ENCODE data around the gene CASS4. TPM values are rescaled to one million over a fixed set of nuclear protein-coding genes. Genes with fewer than 3 reads are reported as not detected.

The CASS4 gene
- polyA plus RNA-seq, 1 donor from 2014 or later = 0.56 TPM

DNA sequence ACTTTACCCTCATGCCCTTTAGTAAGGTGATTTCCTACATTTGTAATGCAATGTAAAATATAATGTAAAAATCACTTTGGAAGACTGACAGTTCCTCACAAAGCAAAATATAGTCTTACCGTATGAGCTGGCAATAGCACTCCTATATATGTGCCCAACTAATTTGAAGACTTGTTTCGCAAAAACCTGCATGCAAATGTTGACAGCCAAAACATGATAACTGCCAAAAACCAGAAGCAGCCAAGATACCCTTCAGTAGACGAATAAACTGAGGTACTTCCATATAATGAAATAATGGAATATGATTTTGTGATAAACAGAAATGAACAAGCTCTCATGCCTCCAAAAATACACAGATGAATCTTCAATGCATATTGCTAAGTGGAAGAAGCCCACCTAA, 33.7 kb upstream of the CASS4 start (continued):
- TF ChIP-seq MXI1 (conservative IDR thresholded peaks at IDR 0.05; ENCODE audit: poor library complexity, severe bottlenecking) (no peak), EZH2 (IDR thresholded peaks at IDR 0.05; ENCODE audit: borderline replicate concordance, insufficient read depth, low read length, poor library complexity, severe bottlenecking) (no peak)

DNA sequence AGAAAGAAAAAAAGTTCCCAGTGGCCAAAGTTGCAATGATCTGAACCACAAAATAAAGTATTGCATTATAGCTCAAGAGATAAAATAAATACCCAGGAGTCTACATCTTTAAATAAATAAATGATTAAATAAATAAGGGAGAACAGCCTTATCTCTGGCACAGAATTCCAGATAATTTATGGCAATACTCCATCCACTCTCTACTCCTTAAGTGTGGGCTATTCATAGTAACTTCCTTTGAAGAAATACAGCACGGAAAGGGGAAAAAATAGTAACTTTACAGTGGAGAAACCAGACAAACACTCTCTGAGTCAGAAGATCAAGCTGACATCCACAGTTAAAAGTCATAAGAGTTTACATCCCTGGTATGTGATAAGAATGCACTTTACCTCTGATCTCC, 31.7 kb upstream of the CASS4 start:
- no peaks in the 10 kb centered on the region for H3K27me3 ChIP-seq (ENCODE audit: insufficient read depth, low read depth, low read length)
- no peak overlapping the region for H3K4me2 ChIP-seq (ENCODE audit: low read length)
- H4K20me1 ChIP-seq (ENCODE audit: insufficient read depth) = no peaks in the 10 kb centered on the region
- no peak for TF ChIP-seq EZH2 (IDR thresholded peaks at IDR 0.05; ENCODE audit: borderline replicate concordance, insufficient read depth, low read length, poor library complexity, severe bottlenecking)
- TF ChIP-seq TAF1 (IDR thresholded peaks at IDR 0.05; ENCODE audit: low read depth) = no peak
- no peak for TF ChIP-seq POLR2AphosphoS5 (IDR thresholded peaks at IDR 0.05)
- TF ChIP-seq EP300 (conservative IDR thresholded peaks at IDR 0.05; ENCODE audit: poor library complexity, severe bottlenecking) = no peak
- TF ChIP-seq, protein P1, sequence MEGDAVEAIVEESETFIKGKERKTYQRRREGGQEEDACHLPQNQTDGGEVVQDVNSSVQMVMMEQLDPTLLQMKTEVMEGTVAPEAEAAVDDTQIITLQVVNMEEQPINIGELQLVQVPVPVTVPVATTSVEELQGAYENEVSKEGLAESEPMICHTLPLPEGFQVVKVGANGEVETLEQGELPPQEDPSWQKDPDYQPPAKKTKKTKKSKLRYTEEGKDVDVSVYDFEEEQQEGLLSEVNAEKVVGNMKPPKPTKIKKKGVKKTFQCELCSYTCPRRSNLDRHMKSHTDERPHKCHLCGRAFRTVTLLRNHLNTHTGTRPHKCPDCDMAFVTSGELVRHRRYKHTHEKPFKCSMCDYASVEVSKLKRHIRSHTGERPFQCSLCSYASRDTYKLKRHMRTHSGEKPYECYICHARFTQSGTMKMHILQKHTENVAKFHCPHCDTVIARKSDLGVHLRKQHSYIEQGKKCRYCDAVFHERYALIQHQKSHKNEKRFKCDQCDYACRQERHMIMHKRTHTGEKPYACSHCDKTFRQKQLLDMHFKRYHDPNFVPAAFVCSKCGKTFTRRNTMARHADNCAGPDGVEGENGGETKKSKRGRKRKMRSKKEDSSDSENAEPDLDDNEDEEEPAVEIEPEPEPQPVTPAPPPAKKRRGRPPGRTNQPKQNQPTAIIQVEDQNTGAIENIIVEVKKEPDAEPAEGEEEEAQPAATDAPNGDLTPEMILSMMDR (IDR thresholded peaks at IDR 0.05; ENCODE audit: poor library complexity, severe bottlenecking) = no peak
- TF ChIP-seq SMC3 (conservative IDR thresholded peaks at IDR 0.05; ENCODE audit: poor library complexity) = no peak
- TF ChIP-seq, protein P2, sequence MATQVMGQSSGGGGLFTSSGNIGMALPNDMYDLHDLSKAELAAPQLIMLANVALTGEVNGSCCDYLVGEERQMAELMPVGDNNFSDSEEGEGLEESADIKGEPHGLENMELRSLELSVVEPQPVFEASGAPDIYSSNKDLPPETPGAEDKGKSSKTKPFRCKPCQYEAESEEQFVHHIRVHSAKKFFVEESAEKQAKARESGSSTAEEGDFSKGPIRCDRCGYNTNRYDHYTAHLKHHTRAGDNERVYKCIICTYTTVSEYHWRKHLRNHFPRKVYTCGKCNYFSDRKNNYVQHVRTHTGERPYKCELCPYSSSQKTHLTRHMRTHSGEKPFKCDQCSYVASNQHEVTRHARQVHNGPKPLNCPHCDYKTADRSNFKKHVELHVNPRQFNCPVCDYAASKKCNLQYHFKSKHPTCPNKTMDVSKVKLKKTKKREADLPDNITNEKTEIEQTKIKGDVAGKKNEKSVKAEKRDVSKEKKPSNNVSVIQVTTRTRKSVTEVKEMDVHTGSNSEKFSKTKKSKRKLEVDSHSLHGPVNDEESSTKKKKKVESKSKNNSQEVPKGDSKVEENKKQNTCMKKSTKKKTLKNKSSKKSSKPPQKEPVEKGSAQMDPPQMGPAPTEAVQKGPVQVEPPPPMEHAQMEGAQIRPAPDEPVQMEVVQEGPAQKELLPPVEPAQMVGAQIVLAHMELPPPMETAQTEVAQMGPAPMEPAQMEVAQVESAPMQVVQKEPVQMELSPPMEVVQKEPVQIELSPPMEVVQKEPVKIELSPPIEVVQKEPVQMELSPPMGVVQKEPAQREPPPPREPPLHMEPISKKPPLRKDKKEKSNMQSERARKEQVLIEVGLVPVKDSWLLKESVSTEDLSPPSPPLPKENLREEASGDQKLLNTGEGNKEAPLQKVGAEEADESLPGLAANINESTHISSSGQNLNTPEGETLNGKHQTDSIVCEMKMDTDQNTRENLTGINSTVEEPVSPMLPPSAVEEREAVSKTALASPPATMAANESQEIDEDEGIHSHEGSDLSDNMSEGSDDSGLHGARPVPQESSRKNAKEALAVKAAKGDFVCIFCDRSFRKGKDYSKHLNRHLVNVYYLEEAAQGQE (IDR thresholded peaks at IDR 0.05; ENCODE audit: borderline replicate concordance) = no peak
- TF ChIP-seq MXI1 (conservative IDR thresholded peaks at IDR 0.05; ENCODE audit: poor library complexity, severe bottlenecking) = no peak
- TF ChIP-seq RAD21 (conservative IDR thresholded peaks at IDR 0.05) = no peak
- no peak overlapping the region for H3K9ac ChIP-seq (ENCODE audit: low read length)
- no peak overlapping the region for H2AFZ ChIP-seq (ENCODE audit: low read depth, low read length)
- no peak overlapping the region for H3K4me3 ChIP-seq (ENCODE audit: low read length)
- H3K9me2 ChIP-seq (ENCODE audit: insufficient read depth, low read length) = no peaks in the 10 kb centered on the region
- no peak overlapping the region for H3K27ac ChIP-seq (ENCODE audit: low read length)
- H3F3A ChIP-seq (ENCODE audit: insufficient read depth, low read length, poor library complexity, severe bottlenecking) = no peaks in the 10 kb centered on the region
- peaks cover 10% of the 10 kb centered on the region for H3K79me2 ChIP-seq (replicated peaks; ENCODE audit: insufficient read depth, low read length)
- no peaks in the 10 kb centered on the region for H3K36me3 ChIP-seq (ENCODE audit: insufficient read depth, low read length)
- no peaks in the 10 kb centered on the region for H3K9me3 ChIP-seq (ENCODE audit: low read length)

DNA sequence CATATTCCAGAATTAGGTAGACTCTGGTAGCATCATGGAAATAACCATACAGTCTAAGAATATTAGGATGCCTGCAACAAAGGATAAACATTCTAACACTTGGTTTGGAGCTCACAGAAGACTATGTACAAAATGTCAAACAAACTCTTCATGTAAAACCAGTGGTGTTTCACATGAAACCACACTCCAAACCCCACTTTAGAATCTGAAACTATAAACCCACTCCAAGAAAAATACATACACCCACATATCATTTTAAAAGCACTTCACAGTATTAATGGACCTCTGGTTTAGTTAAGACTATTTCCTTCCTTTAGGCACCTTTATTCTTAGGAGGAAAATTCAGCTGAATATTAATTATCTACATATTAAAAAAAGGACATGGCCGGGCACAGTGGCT, 30.6 kb upstream of the CASS4 start:
- Histone ChIP-seq H3K27me3 (ENCODE audit: insufficient read depth, low read depth, low read length) (no peaks in the 10 kb centered on the region), H3K36me3 (ENCODE audit: insufficient read depth, low read length) (no peaks in the 10 kb centered on the region), H3K79me2 (replicated peaks; ENCODE audit: insufficient read depth, low read length) (peaks cover 5% of the 10 kb centered on the region)

More for the DNA sequence above, 30.6 kb upstream of the CASS4 start:
- TF ChIP-seq, protein P1 (IDR thresholded peaks at IDR 0.05; ENCODE audit: poor library complexity, severe bottlenecking) = no peak
- TF ChIP-seq RAD21 (conservative IDR thresholded peaks at IDR 0.05) = no peak
- no peak for TF ChIP-seq MXI1 (conservative IDR thresholded peaks at IDR 0.05; ENCODE audit: poor library complexity, severe bottlenecking)
- no peak for TF ChIP-seq EZH2 (IDR thresholded peaks at IDR 0.05; ENCODE audit: borderline replicate concordance, insufficient read depth, low read length, poor library complexity, severe bottlenecking)
- no peak for TF ChIP-seq EP300 (conservative IDR thresholded peaks at IDR 0.05; ENCODE audit: poor library complexity, severe bottlenecking)
- no peak for TF ChIP-seq POLR2AphosphoS5 (IDR thresholded peaks at IDR 0.05)
- TF ChIP-seq SMC3 (conservative IDR thresholded peaks at IDR 0.05; ENCODE audit: poor library complexity) = no peak
- TF ChIP-seq, protein P2 (IDR thresholded peaks at IDR 0.05; ENCODE audit: borderline replicate concordance) = no peak
- TF ChIP-seq TAF1 (IDR thresholded peaks at IDR 0.05; ENCODE audit: low read depth) = no peak
- H3K9ac ChIP-seq (ENCODE audit: low read length) = no peak overlapping the region
- no peak overlapping the region for H2AFZ ChIP-seq (ENCODE audit: low read depth, low read length)
- no peak overlapping the region for H3K4me3 ChIP-seq (ENCODE audit: low read length)
- no peak overlapping the region for H3K4me2 ChIP-seq (ENCODE audit: low read length)
- H3K9me3 ChIP-seq (ENCODE audit: low read length) = no peaks in the 10 kb centered on the region
- no peaks in the 10 kb centered on the region for H3F3A ChIP-seq (ENCODE audit: insufficient read depth, low read length, poor library complexity, severe bottlenecking)
- H4K20me1 ChIP-seq (ENCODE audit: insufficient read depth) = no peaks in the 10 kb centered on the region
- H3K27ac ChIP-seq (ENCODE audit: low read length) = no peak overlapping the region
- no peaks in the 10 kb centered on the region for H3K9me2 ChIP-seq (ENCODE audit: insufficient read depth, low read length)

Measured in neural cell (in vitro differentiated cells).